Kidney (tissue), 14 donors: ENCODE results near the gene ERICH3. TPM values are rescaled to one million over a fixed set of nuclear protein-coding genes. Genes with fewer than 3 reads are reported as not detected.

Source experiments
- DNase-seq, 5 donors: peaks; one replicate each; pipeline ENCODE4 v3.0.0-alpha.2; 2013 to 2020
- FAIRE-seq: peaks from 2 replicates; lab custom pipeline; 2012; peaks lifted over from hg19 to GRCh38; lab: Jason Lieb, UNC
- H3K27ac ChIP-seq, 2 donors: one replicate each; pipeline ENCODE4 v1.7.0; 2013; ENCODE audit warnings: low read depth in 2 of 2, low read length in 2 of 2, inconsistent platforms in 1 of 2
- H3K27me3 ChIP-seq: one replicate; pipeline ENCODE4 v1.7.1; 2013; ENCODE audit warnings: low read length, inconsistent platforms; ENCODE audit not compliant: control insufficient read depth, insufficient read depth
- H3K36me3 ChIP-seq, 3 donors: one replicate each; pipeline versions ENCODE4 v1.7.0 to v1.7.1; 2013; ENCODE audit warnings: low read length in 3 of 3, control low read depth in 1 of 3, inconsistent platforms in 1 of 3; ENCODE audit not compliant: insufficient read depth in 3 of 3, control insufficient read depth in 2 of 3
- H3K4me1 ChIP-seq, 3 donors: one replicate each; pipeline versions ENCODE4 v1.7.0 to v1.7.1; 2013; ENCODE audit warnings: low read length in 3 of 3, inconsistent platforms in 1 of 3, low read depth in 1 of 3; ENCODE audit not compliant: control insufficient read depth in 2 of 3, insufficient read depth in 2 of 3
- H3K4me3 ChIP-seq, 3 donors: one replicate each; pipeline versions ENCODE4 v1.7.0 to v1.8.1; 2013; ENCODE audit warnings: low read length in 3 of 3, control low read depth in 1 of 3, inconsistent platforms in 1 of 3
- H3K9ac ChIP-seq, 3 donors: one replicate each; pipeline versions ENCODE4 v1.7.0 to v1.7.1; 2013; ENCODE audit warnings: low read length in 3 of 3, control low read depth in 1 of 3, inconsistent platforms in 1 of 3
- H3K9me3 ChIP-seq, 3 donors: one replicate each; pipeline versions ENCODE4 v1.7.0 to v1.7.1; 2013; ENCODE audit warnings: low read length in 3 of 3, control low read depth in 1 of 3, inconsistent platforms in 1 of 3; ENCODE audit not compliant: control insufficient read depth in 2 of 3, insufficient read depth in 1 of 3
- CTCF ChIP-seq: IDR thresholded peaks from 3 replicates; pipeline ENCODE4 v1.5.1; 2012; ENCODE audit warnings: mild to moderate bottlenecking, moderate library complexity, borderline replicate concordance; ENCODE audit not compliant: insufficient read depth; ENCODE audit errors: extremely low read depth
- intact Hi-C: fragments of 100-400 bp; cut with DNase I; formaldehyde crosslinking; loops from one replicate; pipeline ENCODE4 v1.11.1; 2022
- polyA plus RNA-seq: library from polyadenylated mRNA; stranded (reverse); fragments of 350-450 nt; fragmentation: Illumina TruSeq; extraction: RNeasy Lipid Tissue Mini Kit (QIAGEN cat#74804); gene quantifications from one replicate; pipeline ENCODE4 v1.2.3, GENCODE V29; 2014; ENCODE audit warnings: low read depth, low replicate concordance; ENCODE audit not compliant: insufficient read depth
- total RNA-seq: library from RNA; stranded (reverse); fragmentation: NEBNext Ultra II Directional; extraction: Animal tissue kit (Norgen Biotek cat#: 25700); gene quantifications from one replicate; pipeline ENCODE4 v1.2.1, GENCODE V29; 2021
- donor health status: control.
- donor health status: control.
- donor health status: control.
- donor health status: control.
- donor health status: control.
- donor health status: DM: yes; HTN: yes; CAD: no.
- donor health status: Normal renal cell carcinoma (clear cell type).

ERICH3 gene
- total and polyA plus RNA-seq, 2 donors from 2014 or later, result 0.50 TPM; not detected in 1

- TF ChIP-seq CTCF, result no peak
- no peaks in the 10 kb centered on the region for H3K4me1 ChIP-seq
- H3K27ac ChIP-seq, result no peak overlapping the region
- no peaks in the 10 kb centered on the region for H3K36me3 ChIP-seq
- no peaks in the 10 kb centered on the region for H3K9me3 ChIP-seq
- FAIRE-seq (no peak), DNase-seq (no peak)
- no peak overlapping the region for H3K4me3 ChIP-seq
- intact Hi-C loops, result no loop called here
- no peak overlapping the region for H3K9ac ChIP-seq
- H3K27me3 ChIP-seq, result no peaks in the 10 kb centered on the region
These were observed 76.9 kb downstream of the ERICH3 start for GRCh38 chr1:74596717-74597116.

- Histone ChIP-seq H3K4me3 (no peak overlapping the region), H3K27ac (no peak overlapping the region), H3K9ac (no peak overlapping the region), H3K36me3 (no peaks in the 10 kb centered on the region), H3K9me3 (no peaks in the 10 kb centered on the region), H3K4me1 (no peaks in the 10 kb centered on the region), H3K27me3 (no peaks in the 10 kb centered on the region)
- no peak for FAIRE-seq
- no peak for DNase-seq
- no peak for TF ChIP-seq CTCF
- intact Hi-C loops, result no loop called here
These were observed 79.4 kb downstream of the ERICH3 start for GRCh38 chr1:74593887-74594866.

GRCh38 chr1:74592580-74593355, 80.8 kb downstream of the ERICH3 start:
- FAIRE-seq, result no peak
- H3K4me3 ChIP-seq, result no peak overlapping the region
- H3K27ac ChIP-seq, result no peak overlapping the region
- no peaks in the 10 kb centered on the region for H3K27me3 ChIP-seq
- intact Hi-C loops, result no loop called here
- H3K9me3 ChIP-seq, result no peaks in the 10 kb centered on the region
- no peaks in the 10 kb centered on the region for H3K4me1 ChIP-seq
- no peak for TF ChIP-seq CTCF
- no peak for DNase-seq
- no peaks in the 10 kb centered on the region for H3K36me3 ChIP-seq
- no peak overlapping the region for H3K9ac ChIP-seq
